ENCODE results near the gene XRCC1. TPM values are rescaled to one million over a fixed set of nuclear protein-coding genes. Genes with fewer than 3 reads are reported as not detected.

XRCC1 gene
- total and polyA plus RNA-seq, 11 donors, result 11.2 to 21.3 (median 16.6) TPM

- no peak for TF ChIP-seq POLR2A (IDR thresholded peaks at IDR 0.05)
- TF ChIP-seq CTCF (IDR thresholded peaks at IDR 0.05), result no peak
- H3K27ac ChIP-seq, result no peak overlapping the region
- H3K4me1 ChIP-seq, result peaks cover 0 to 18% (median 13%) of the 10 kb centered on the region in 12 donors
- whole genome bisulfite sequencing, 4 donors, result 84 to 100% (median 90%) methylated on average over 1 of the region's 1 CpG
- ATAC-seq (no peak), DNase-seq (no peak)
- intact Hi-C loops (cut with DNase I), result no loop called here
- no peak overlapping the region for H3K4me3 ChIP-seq
- H3K9me3 ChIP-seq, result no peaks in the 10 kb centered on the region
- no peaks in the 10 kb centered on the region for H3K36me3 ChIP-seq
- H3K27me3 ChIP-seq, result peaks cover 0 to 2% (median 0%) of the 10 kb centered on the region in 9 donors
Measured at GRCh38 chr19:43622956-43623355, 47.6 kb upstream of the XRCC1 start.

GRCh38 chr19:43622070-43622469 is 46.7 kb upstream of the XRCC1 start:
- no peak overlapping the region for H3K27ac ChIP-seq
- no peak overlapping the region for H3K4me3 ChIP-seq
- TF ChIP-seq CTCF (IDR thresholded peaks at IDR 0.05), result no peak
- no peak for TF ChIP-seq POLR2A (IDR thresholded peaks at IDR 0.05)
- H3K27me3 ChIP-seq, result peaks cover 0 to 2% (median 0%) of the 10 kb centered on the region in 9 donors
- no peaks in the 10 kb centered on the region for H3K36me3 ChIP-seq
- 59 to 85% (median 72%) methylated on average over 4 of the region's 4 CpGs for WGBS, 4 donors
- no peaks in the 10 kb centered on the region for H3K9me3 ChIP-seq
- peaks cover 0 to 18% (median 13%) of the 10 kb centered on the region in 12 donors for H3K4me1 ChIP-seq
- intact Hi-C loops (cut with DNase I), result no loop called here
- no peak for ATAC-seq
- no peak for DNase-seq

- intact Hi-C loops (cut with DNase I), result no loop called here
- WGBS, 4 donors, result 47 to 52% (median 48%) methylated on average over 23 of the region's 23 CpGs
- Histone ChIP-seq H3K36me3 (no peaks in the 10 kb centered on the region), H3K9me3 (no peaks in the 10 kb centered on the region), H3K4me3 (peak overlapping the region; percentile 48 to 98 (median 76)), H3K27ac (peak overlapping the region; percentile 87 to 99 (median 96)), H3K4me1 (peaks cover 0 to 18% (median 13%) of the 10 kb centered on the region in 12 donors), H3K27me3 (peaks cover 0 to 2% (median 0%) of the 10 kb centered on the region in 9 donors)
- TF ChIP-seq CTCF (IDR thresholded peaks at IDR 0.05), result no peak
- no peak for TF ChIP-seq POLR2A (IDR thresholded peaks at IDR 0.05)
- DNase-seq (no peak), ATAC-seq (peak in 1 of 4 donors; percentile 11)
Measured at GRCh38 chr19:43620061-43621001, 45.0 kb upstream of the XRCC1 start.

All from heart left ventricle (tissue), 16 donors.